IMR-90 (cell line): ENCODE data around the gene KRTAP12-4. TPM values are rescaled to one million over a fixed set of nuclear protein-coding genes. Genes with fewer than 3 reads are reported as not detected.

Experiments
- ATAC-seq: fragments of 200-7000 bp; cut with Tn5 transposase; 2 replicates; pipeline ENCODE4 v1.9.1; 2020; ENCODE audit warnings: low read depth, mild to moderate bottlenecking, moderate library complexity
- BruUV-seq: library from RNA; stranded (reverse); fragments of 400-500 nt; replicated peaks from 2 replicates; lab custom pipeline; 2021; lab: Mats Ljungman, UMichigan
- CTCF ChIA-PET: fragments of 300-600 bp; formaldehyde crosslinking; extraction: SDS; loops from one replicate; lab custom pipeline; 2021; ENCODE audit warnings: antibody characterized with exemption; lab: Yijun Ruan, JAX
- POLR2A ChIA-PET: fragments of 300-600 bp; sonication (Branson Sonifier 250); formaldehyde crosslinking; loops from one replicate; lab custom pipeline; 2022; ENCODE audit warnings: antibody characterized with exemption; ENCODE audit not compliant: unreplicated experiment; lab: Charles Lee
- DNase-seq: peaks from one replicate; pipeline ENCODE4 v3.0.0; 2013
- H2AFZ ChIP-seq: replicated peaks from 2 replicates; pipeline ENCODE3; 2013; ENCODE audit warnings: low read length, mild to moderate bottlenecking; ENCODE audit not compliant: poor library complexity
- H2AK5ac ChIP-seq: 2 replicates; pipeline ENCODE4 v1.6.1; 2013; ENCODE audit warnings: low read depth, low read length, inconsistent platforms
- H2AK9ac ChIP-seq: replicated peaks from 2 replicates; pipeline ENCODE3; 2013; ENCODE audit warnings: mild to moderate bottlenecking, low read depth, low read length, moderate library complexity; ENCODE audit not compliant: poor library complexity
- H2BK120ac ChIP-seq: 2 replicates; pipeline ENCODE4 v1.6.1; 2013; ENCODE audit warnings: low read depth, low read length, inconsistent platforms
- H2BK15ac ChIP-seq: 3 replicates; pipeline ENCODE4 v1.6.1; 2013; ENCODE audit warnings: low read depth, low read length, inconsistent platforms
- H2BK20ac ChIP-seq: 2 replicates; pipeline ENCODE4 v1.6.1; 2013; ENCODE audit warnings: low read depth, mild to moderate bottlenecking, inconsistent platforms, low read length, moderate library complexity
- H2BK5ac ChIP-seq: 2 replicates; pipeline ENCODE4 v1.6.1; 2013; ENCODE audit warnings: mild to moderate bottlenecking, low read depth, low read length, inconsistent platforms; ENCODE audit not compliant: poor library complexity, severe bottlenecking
- H3K14ac ChIP-seq: replicated peaks from 2 replicates; pipeline ENCODE4 v1.6.1; 2013; ENCODE audit warnings: low read depth, low read length, inconsistent platforms
- H3K18ac ChIP-seq: 2 replicates; pipeline ENCODE4 v1.6.1; 2013; ENCODE audit warnings: low read depth, low read length, control low read depth
- H3K23ac ChIP-seq: 2 replicates; pipeline ENCODE4 v1.6.1; 2013; ENCODE audit warnings: low read depth, low read length, inconsistent platforms
- H3K27ac ChIP-seq: 2 replicates; pipeline ENCODE4 v1.5.1; 2013; ENCODE audit warnings: mild to moderate bottlenecking, control low read depth, low read length; ENCODE audit not compliant: insufficient read depth
- H3K27me3 ChIP-seq: 2 replicates; pipeline ENCODE4 v1.6.1; 2013; ENCODE audit warnings: low read length; ENCODE audit not compliant: control insufficient read depth, insufficient read depth
- H3K36me3 ChIP-seq: 2 replicates; pipeline ENCODE4 v1.6.1; 2013; ENCODE audit warnings: low read length, mixed read lengths; ENCODE audit not compliant: control insufficient read depth, insufficient read depth
- H3K4ac ChIP-seq: 2 replicates; pipeline ENCODE4 v1.6.1; 2013; ENCODE audit warnings: low read depth, low read length, inconsistent platforms
- H3K4me1 ChIP-seq: 2 replicates; pipeline ENCODE4 v1.6.1; 2013; ENCODE audit warnings: low read length, mixed read lengths; ENCODE audit not compliant: control insufficient read depth, insufficient read depth
- H3K4me2 ChIP-seq: 2 replicates; pipeline ENCODE4 v1.6.1; 2013; ENCODE audit warnings: low read depth, mild to moderate bottlenecking, control low read depth, low read length, moderate library complexity
- H3K4me3 ChIP-seq: 2 replicates; pipeline ENCODE4 v1.5.1; 2013; ENCODE audit warnings: low read depth, mild to moderate bottlenecking, control low read depth, low read length, moderate library complexity; ENCODE audit not compliant: insufficient read depth
- H3K56ac ChIP-seq: 2 replicates; pipeline ENCODE4 v1.6.1; 2013; ENCODE audit warnings: low read length, inconsistent platforms; ENCODE audit not compliant: insufficient read depth; ENCODE audit errors: extremely low read depth
- H3K79me1 ChIP-seq, 2 experiments: 2 replicates each; pipeline ENCODE4 v1.6.1; 2013; ENCODE audit warnings: low read length in 2 of 2, inconsistent platforms in 1 of 2, low read depth in 1 of 2
- H3K9ac ChIP-seq: 2 replicates; pipeline ENCODE4 v1.6.1; 2013; ENCODE audit warnings: low read depth, low read length, control low read depth
- H3K9me1 ChIP-seq: 2 replicates; pipeline ENCODE4 v1.6.1; 2013; ENCODE audit warnings: low read length, inconsistent platforms; ENCODE audit not compliant: insufficient read depth
- H3K9me3 ChIP-seq: 2 replicates; pipeline ENCODE4 v1.6.1; 2013; ENCODE audit warnings: low read length; ENCODE audit not compliant: control insufficient read depth, insufficient read depth
- H4K20me1 ChIP-seq: 2 replicates; pipeline ENCODE4 v1.6.1; 2013; ENCODE audit warnings: low read length, inconsistent platforms; ENCODE audit not compliant: insufficient read depth
- H4K5ac ChIP-seq: 2 replicates; pipeline ENCODE4 v1.6.1; 2013; ENCODE audit warnings: mild to moderate bottlenecking, low read depth, low read length, control low read depth
- H4K8ac ChIP-seq, 2 experiments: 2 replicates each; pipeline ENCODE4 v1.6.1; 2013; ENCODE audit warnings: low read depth in 2 of 2, low read length in 2 of 2, control low read depth in 1 of 2, inconsistent platforms in 1 of 2
- H4K91ac ChIP-seq: 2 replicates; pipeline ENCODE4 v1.6.1; 2013; ENCODE audit warnings: low read depth, low read length, inconsistent platforms; ENCODE audit not compliant: insufficient read depth
- CEBPB ChIP-seq: IDR thresholded peaks from 2 replicates; pipeline ENCODE4 v1.6.1; 2012; ENCODE audit warnings: low read depth, low read length, improper control_type of control experiment
- CHD1 ChIP-seq: IDR thresholded peaks from 2 replicates; pipeline ENCODE4 v1.6.1; 2012; ENCODE audit warnings: low read depth, low read length, improper control_type of control experiment
- FOS ChIP-seq: fragments of 150-350 bp; IDR thresholded peaks from 2 replicates; pipeline ENCODE4 v1.6.1; 2016; ENCODE audit warnings: low read depth, low read length
- MAFK ChIP-seq: IDR thresholded peaks from 2 replicates; pipeline ENCODE4 v1.6.1; 2012; ENCODE audit warnings: low read depth, low read length, improper control_type of control experiment
- MAZ ChIP-seq: IDR thresholded peaks from 2 replicates; pipeline ENCODE4 v1.6.1; 2012; ENCODE audit warnings: low read depth, mild to moderate bottlenecking, low read length, improper control_type of control experiment, moderate library complexity, borderline replicate concordance
- MXI1 ChIP-seq: IDR thresholded peaks from 2 replicates; pipeline ENCODE4 v1.6.1; 2012; ENCODE audit warnings: low read depth, mild to moderate bottlenecking, low read length, moderate library complexity, borderline replicate concordance
- POLR2A ChIP-seq: IDR thresholded peaks from 2 replicates; pipeline ENCODE4 v1.6.1; 2012; ENCODE audit warnings: mild to moderate bottlenecking, low read depth, low read length
- RCOR1 ChIP-seq: IDR thresholded peaks from 2 replicates; pipeline ENCODE4 v1.6.1; 2012; ENCODE audit warnings: mild to moderate bottlenecking, low read length, improper control_type of control experiment; ENCODE audit not compliant: insufficient replicate concordance
- SMC3 ChIP-seq: fragments of 150-350 bp; IDR thresholded peaks from 2 replicates; pipeline ENCODE4 v1.6.1; 2016; ENCODE audit warnings: low read depth, mild to moderate bottlenecking, antibody characterized with exemption, low read length, moderate library complexity
- USF2 ChIP-seq: fragments of 150-350 bp; IDR thresholded peaks from 2 replicates; pipeline ENCODE4 v1.6.1; 2017; ENCODE audit warnings: mild to moderate bottlenecking, antibody characterized with exemption, low read length, low read depth
- WGBS, 2 experiments: methylation state at CpG; one replicate each; pipeline versions ENCODE4 v1.1.5 to v1.1.7; 2013; ENCODE audit warnings: missing lambda C conversion rate in 2 of 2; ENCODE audit not compliant: insufficient read length in 1 of 2; ENCODE audit errors: extremely low coverage in 2 of 2; 5-methylcytosine and 5-hydroxymethylcytosine counted together
- dilution Hi-C: fragments of 300-500 bp; cut with HindIII; formaldehyde crosslinking; loops from one replicate; pipeline ENCODE4 v1.14.3; 2018; ENCODE audit warnings: low sequenced_read_pairs; ENCODE audit not compliant: unreplicated experiment
- in situ Hi-C: fragments of 300-500 bp; cut with MboI; formaldehyde crosslinking; loops from 3 replicates; pipeline ENCODE4 v1.14.3; 2019; ENCODE audit warnings: low sequenced_read_pairs, inconsistent platforms, mixed read lengths
- intact Hi-C: fragments of 100-400 bp; cut with micrococcal nuclease; formaldehyde crosslinking; loops from 2 replicates; pipeline ENCODE4 v1.10.0; 2022
- polyA plus RNA-seq, 3 experiments: library from polyadenylated mRNA; depleted of rRNA; stranded (reverse); fragments of >200 nt; gene quantifications; 2 replicates each; pipeline ENCODE4 v1.2.3, GENCODE V29; 2012; ENCODE audit warnings: low replicate concordance in 1 of 3
- total RNA-seq: library from RNA; depleted of rRNA; stranded (reverse); fragments of >200 nt; gene quantifications from 2 replicates; pipeline ENCODE4 v1.2.3, GENCODE V29; 2012
- TF ChIP-seq, protein P1 (sequence below): conservative IDR thresholded peaks from 2 replicates; pipeline ENCODE4 v1.5.1; 2012; ENCODE audit warnings: mild to moderate bottlenecking, low read depth, low read length, improper control_type of control experiment

Gene KRTAP12-4
- total and polyA plus RNA-seq, 2 of the 4 experiments (the other 2 are of a cell fraction): not detected

DNA sequence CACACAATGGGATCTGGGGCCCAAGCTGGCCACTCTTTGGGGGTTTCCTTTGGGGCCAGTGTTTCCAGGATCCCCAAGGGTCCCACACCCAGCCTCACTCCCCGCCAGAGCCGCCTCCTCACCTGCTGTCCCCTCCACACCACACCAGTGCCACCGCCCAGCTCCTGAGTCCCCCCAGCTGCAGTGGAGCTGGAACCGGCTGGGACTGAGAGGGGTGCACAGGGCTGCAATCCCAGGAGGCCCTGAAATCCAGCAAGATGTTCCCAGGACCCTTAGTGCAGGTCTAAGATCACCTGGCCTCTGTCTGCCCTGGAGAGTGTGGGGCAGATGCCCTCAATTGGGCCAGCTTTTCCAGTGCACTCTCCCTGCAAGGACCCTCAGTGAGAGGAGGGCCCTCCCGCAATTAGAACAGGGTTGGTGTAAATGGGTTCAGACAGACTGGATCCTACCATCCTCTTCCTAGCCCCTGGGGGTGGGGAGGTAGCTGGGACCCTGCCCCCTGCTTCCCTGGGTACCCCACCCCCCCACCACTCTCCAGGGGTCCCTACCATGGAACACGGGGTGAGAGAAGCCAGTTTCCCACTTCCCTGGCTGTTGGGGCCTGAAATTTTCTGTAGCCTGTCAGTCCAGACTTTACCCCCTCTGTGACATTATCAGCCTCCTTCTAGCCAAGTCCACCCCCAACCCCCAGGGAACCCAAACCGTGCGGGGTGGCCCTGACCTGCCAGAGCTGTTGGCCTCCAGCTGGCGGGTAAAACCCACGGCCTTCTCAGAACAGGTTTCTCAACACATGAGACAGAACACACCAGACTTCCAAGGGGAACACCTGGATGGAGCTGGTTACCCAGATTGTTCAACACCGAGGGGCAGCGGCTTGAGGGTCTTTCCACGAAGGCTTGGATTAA is 49.5 kb upstream of the KRTAP12-4 start:
- H2AFZ ChIP-seq: no peak overlapping the region
- ChIA-PET POLR2A (no interaction called here), CTCF (no interaction called here)
- no TSS peak for BruUV-seq
- H2BK120ac ChIP-seq: no peak overlapping the region
- WGBS, 2 experiments: 24% methylated on average over 6 of the region's 13 CpGs; no CpG with 5 or more reads in 1 of the 2 experiments
- H3K27me3 ChIP-seq: peaks cover 71% of the 10 kb centered on the region
- no peak overlapping the region for H3K56ac ChIP-seq
- H3K9me3 ChIP-seq: peaks cover 6% of the 10 kb centered on the region; the same call in 1 of the 2 replicates
- intact Hi-C loops: no loop called here
- no peak overlapping the region for H3K14ac ChIP-seq
- no peak overlapping the region for H2AK5ac ChIP-seq
- H3K23ac ChIP-seq: no peak overlapping the region
- no peak overlapping the region for H3K27ac ChIP-seq
- no peak overlapping the region for H2BK20ac ChIP-seq
- H4K20me1 ChIP-seq: no peaks in the 10 kb centered on the region
- no peaks in the 10 kb centered on the region for H3K4me1 ChIP-seq
- no peak overlapping the region for H3K18ac ChIP-seq
- dilution Hi-C loops: no loop called here
- no peak overlapping the region for H3K4me2 ChIP-seq
- TF ChIP-seq, protein P1, sequence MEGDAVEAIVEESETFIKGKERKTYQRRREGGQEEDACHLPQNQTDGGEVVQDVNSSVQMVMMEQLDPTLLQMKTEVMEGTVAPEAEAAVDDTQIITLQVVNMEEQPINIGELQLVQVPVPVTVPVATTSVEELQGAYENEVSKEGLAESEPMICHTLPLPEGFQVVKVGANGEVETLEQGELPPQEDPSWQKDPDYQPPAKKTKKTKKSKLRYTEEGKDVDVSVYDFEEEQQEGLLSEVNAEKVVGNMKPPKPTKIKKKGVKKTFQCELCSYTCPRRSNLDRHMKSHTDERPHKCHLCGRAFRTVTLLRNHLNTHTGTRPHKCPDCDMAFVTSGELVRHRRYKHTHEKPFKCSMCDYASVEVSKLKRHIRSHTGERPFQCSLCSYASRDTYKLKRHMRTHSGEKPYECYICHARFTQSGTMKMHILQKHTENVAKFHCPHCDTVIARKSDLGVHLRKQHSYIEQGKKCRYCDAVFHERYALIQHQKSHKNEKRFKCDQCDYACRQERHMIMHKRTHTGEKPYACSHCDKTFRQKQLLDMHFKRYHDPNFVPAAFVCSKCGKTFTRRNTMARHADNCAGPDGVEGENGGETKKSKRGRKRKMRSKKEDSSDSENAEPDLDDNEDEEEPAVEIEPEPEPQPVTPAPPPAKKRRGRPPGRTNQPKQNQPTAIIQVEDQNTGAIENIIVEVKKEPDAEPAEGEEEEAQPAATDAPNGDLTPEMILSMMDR: no peak
- TF ChIP-seq MAZ (no peak), SMC3 (no peak), USF2 (no peak), POLR2A (no peak), MXI1 (no peak), CEBPB (no peak), RCOR1 (no peak), FOS (no peak), MAFK (no peak), CHD1 (no peak)
- no peak overlapping the region for H4K91ac ChIP-seq
- no peaks in the 10 kb centered on the region for H3K36me3 ChIP-seq
- H2AK9ac ChIP-seq: no peak overlapping the region
- no peak overlapping the region for H3K4me3 ChIP-seq
- no peak overlapping the region for H4K8ac ChIP-seq
- H2BK15ac ChIP-seq: no peak overlapping the region
- no peak for DNase-seq
- ATAC-seq: no peak
- in situ Hi-C loops: no loop called here
- no peaks in the 10 kb centered on the region for H3K9me1 ChIP-seq
- H4K5ac ChIP-seq: no peak overlapping the region
- H2BK5ac ChIP-seq: no peak overlapping the region
- H3K4ac ChIP-seq: no peak overlapping the region
- H3K9ac ChIP-seq: no peak overlapping the region
- no peaks in the 10 kb centered on the region for H3K79me1 ChIP-seq
